H1 (cell line): ENCODE measurements around the gene DHRS13. TPM values are rescaled to one million over a fixed set of nuclear protein-coding genes. Genes with fewer than 3 reads are reported as not detected.

ENCODE experiments used
- CTCF ChIA-PET: fragments of 300-600 bp; sonication (Branson Sonifier 250); formaldehyde crosslinking; loops from one replicate; lab custom pipeline; 2021; ENCODE audit not compliant: partially characterized antibody; lab: Charles Lee
- POLR2A ChIA-PET: fragments of 300-600 bp; sonication (Branson Sonifier 250); formaldehyde crosslinking; loops from one replicate; lab custom pipeline; 2021; ENCODE audit warnings: inconsistent platforms; ENCODE audit not compliant: partially characterized antibody; lab: Charles Lee
- DNase-seq, 2 experiments: peaks; one replicate each; pipeline versions ENCODE4 v3.0.0 to v3.0.0-alpha.2; 2010 to 2022; ENCODE audit warnings: low spot score in 2 of 2, low read depth in 1 of 2, mixed read lengths in 1 of 2
- FAIRE-seq: peaks from 2 replicates; lab custom pipeline; 2011; peaks lifted over from hg19 to GRCh38; lab: Jason Lieb, UNC
- H2AFZ ChIP-seq: 2 replicates; pipeline ENCODE4 v1.8.1; 2012; ENCODE audit warnings: low read length, inconsistent platforms
- H2AK5ac ChIP-seq: 2 replicates; pipeline ENCODE4 v1.6.1; 2013; ENCODE audit warnings: low read depth, low read length
- H2BK120ac ChIP-seq: replicated peaks from 2 replicates; pipeline ENCODE3; 2013; ENCODE audit warnings: low read depth, low read length, inconsistent platforms
- H2BK12ac ChIP-seq: 2 replicates; pipeline ENCODE4 v1.6.1; 2013; ENCODE audit warnings: low read depth, low read length
- H2BK15ac ChIP-seq: 2 replicates; pipeline ENCODE4 v1.6.1; 2013; ENCODE audit warnings: low read length
- H2BK20ac ChIP-seq: 2 replicates; pipeline ENCODE4 v1.6.1; 2013; ENCODE audit warnings: low read length
- H2BK5ac ChIP-seq: 2 replicates; pipeline ENCODE4 v1.6.1; 2013; ENCODE audit warnings: low read depth, low read length
- H3K14ac ChIP-seq: 2 replicates; pipeline ENCODE4 v1.6.1; 2013; ENCODE audit warnings: inconsistent platforms; ENCODE audit not compliant: insufficient read length
- H3K18ac ChIP-seq: 2 replicates; pipeline ENCODE4 v1.6.1; 2013; ENCODE audit warnings: low read length; ENCODE audit errors: extremely low read depth
- H3K23ac ChIP-seq: 2 replicates; pipeline ENCODE4 v1.6.1; 2013; ENCODE audit warnings: inconsistent platforms; ENCODE audit not compliant: insufficient read length
- H3K23me2 ChIP-seq: 2 replicates; pipeline ENCODE4 v1.6.1; 2013; ENCODE audit warnings: low read depth, low read length
- H3K27ac ChIP-seq: 2 replicates; pipeline ENCODE4 v1.6.1; 2011; ENCODE audit warnings: low read depth, low read length, inconsistent platforms
- H3K27me3 ChIP-seq, 4 experiments: replicated peaks in 1 of 4; 1 replicate in 1 of 4; 2 replicates in 3 of 4; pipeline versions ENCODE4 v1.6.1 to v1.8.1; 2011 to 2013; ENCODE audit warnings: low read length in 3 of 4, mild to moderate bottlenecking in 3 of 4, inconsistent platforms in 2 of 4, mixed read lengths in 2 of 4, moderate library complexity in 1 of 4; ENCODE audit not compliant: control insufficient read depth in 3 of 4, insufficient read depth in 3 of 4; ENCODE audit errors: extremely low read depth in 1 of 4
- H3K36me3 ChIP-seq, 4 experiments: 2 replicates each; pipeline versions ENCODE4 v1.6.1 to v1.8.1; 2011 to 2013; ENCODE audit warnings: mild to moderate bottlenecking in 4 of 4, low read length in 3 of 4, moderate library complexity in 2 of 4, control low read depth in 1 of 4, inconsistent platforms in 1 of 4; ENCODE audit not compliant: insufficient read depth in 4 of 4, control insufficient read depth in 2 of 4
- H3K4ac ChIP-seq: replicated peaks from 2 replicates; pipeline ENCODE3; 2013; ENCODE audit warnings: low read length, low read depth, mixed read lengths, inconsistent platforms; ENCODE audit not compliant: insufficient read length
- H3K4me1 ChIP-seq, 4 experiments: replicated peaks in 1 of 4; 1 replicate in 1 of 4; 2 replicates in 3 of 4; pipeline versions ENCODE4 v1.6.1 to v1.8.1; 2011 to 2013; ENCODE audit warnings: low read length in 3 of 4, inconsistent platforms in 2 of 4, mixed read lengths in 1 of 4; ENCODE audit not compliant: insufficient read depth in 4 of 4, control insufficient read depth in 3 of 4
- H3K4me2 ChIP-seq, 2 experiments: 2 replicates each; pipeline versions ENCODE4 v1.6.1 to v1.8.1; 2011 to 2013; ENCODE audit warnings: low read depth in 2 of 2, low read length in 2 of 2, control low read depth in 1 of 2, inconsistent platforms in 1 of 2, mild to moderate bottlenecking in 1 of 2; ENCODE audit not compliant: insufficient read depth in 1 of 2
- H3K4me3 ChIP-seq, 4 experiments: fragments of 200-600, 300-600 bp in 1 of 4; sonication (generic), shearing (Covaris generic), sonication (Bioruptor Twin) in 1 of 4; 2 replicates each; pipeline versions ENCODE4 v1.5.1 to v1.8.1; 2011 to 2016; ENCODE audit warnings: low read length in 4 of 4, low read depth in 3 of 4, control low read depth in 2 of 4, inconsistent platforms in 2 of 4, mild to moderate bottlenecking in 2 of 4, mixed read lengths in 1 of 4, moderate library complexity in 1 of 4; ENCODE audit not compliant: insufficient read depth in 2 of 4; ENCODE audit errors: extremely low read depth in 1 of 4
- H3K56ac ChIP-seq: replicated peaks from 2 replicates; pipeline ENCODE3; 2013; ENCODE audit warnings: low read depth, mild to moderate bottlenecking, mixed read lengths, low read length, inconsistent platforms; ENCODE audit not compliant: insufficient read length
- H3K79me1 ChIP-seq: 2 replicates; pipeline ENCODE4 v1.6.1; 2013; ENCODE audit warnings: low read depth, low read length, control low read depth
- H3K79me2 ChIP-seq, 2 experiments: 2 replicates each; pipeline versions ENCODE4 v1.6.1 to v1.8.1; 2012 to 2013; ENCODE audit warnings: low read length in 2 of 2, mild to moderate bottlenecking in 2 of 2, inconsistent platforms in 1 of 2; ENCODE audit not compliant: insufficient read depth in 2 of 2, control insufficient read depth in 1 of 2
- H3K9ac ChIP-seq, 4 experiments: replicated peaks in 1 of 4; 1 replicate in 1 of 4; 2 replicates in 3 of 4; pipeline versions ENCODE4 v1.6.1 to v1.8.1; 2011 to 2013; ENCODE audit warnings: low read depth in 3 of 4, low read length in 3 of 4, control low read depth in 2 of 4, mild to moderate bottlenecking in 2 of 4, moderate library complexity in 2 of 4, inconsistent platforms in 1 of 4; ENCODE audit errors: extremely low read depth in 1 of 4
- H3K9me3 ChIP-seq, 2 experiments: 2 replicates each; pipeline versions ENCODE4 v1.6.1 to v1.8.1; 2012 to 2013; ENCODE audit warnings: mild to moderate bottlenecking in 2 of 2, moderate library complexity in 2 of 2, control low read depth in 1 of 2, inconsistent platforms in 1 of 2, low read depth in 1 of 2, low read length in 1 of 2, mixed read lengths in 1 of 2; ENCODE audit not compliant: insufficient read depth in 2 of 2
- H4K20me1 ChIP-seq, 2 experiments: replicated peaks in 1 of 2; 2 replicates each; pipeline versions ENCODE3 to v1.8.1; 2011 to 2013; ENCODE audit warnings: inconsistent platforms in 2 of 2, low read length in 2 of 2, mild to moderate bottlenecking in 1 of 2; ENCODE audit not compliant: insufficient read depth in 2 of 2, control insufficient read depth in 1 of 2
- H4K5ac ChIP-seq: 2 replicates; pipeline ENCODE4 v1.6.1; 2013; ENCODE audit warnings: low read length, low read depth, mixed read lengths, inconsistent platforms; ENCODE audit not compliant: insufficient read length
- H4K8ac ChIP-seq: 2 replicates; pipeline ENCODE4 v1.8.0; 2013; ENCODE audit warnings: mild to moderate bottlenecking, moderate library complexity, low read length, inconsistent platforms; ENCODE audit not compliant: insufficient read depth; ENCODE audit errors: extremely low read depth
- H4K91ac ChIP-seq: replicated peaks from 2 replicates; pipeline ENCODE3; 2013; ENCODE audit warnings: low read length, mixed read lengths, inconsistent platforms; ENCODE audit not compliant: insufficient read length
- BCL11A ChIP-seq, 2 experiments: IDR thresholded peaks; one replicate each; pipeline ENCODE4 v1.6.1; 2011; ENCODE audit warnings: low read depth in 2 of 2, low read length in 2 of 2, mild to moderate bottlenecking in 2 of 2
- CREB1 ChIP-seq: IDR thresholded peaks from 2 replicates; pipeline ENCODE4 v1.6.1; 2012; ENCODE audit warnings: inconsistent platforms
- FOSL1 ChIP-seq: IDR thresholded peaks from 2 replicates; pipeline ENCODE4 v1.6.1; 2011; ENCODE audit warnings: mild to moderate bottlenecking, low read depth, low read length, moderate library complexity; ENCODE audit not compliant: insufficient read depth
- HDAC2 ChIP-seq, 2 experiments: fragments of 300-600 bp in 1 of 2; sonication (generic) in 1 of 2; IDR thresholded peaks; 2 replicates each; pipeline ENCODE4 v1.6.1; 2011 to 2012; ENCODE audit warnings: low read depth in 2 of 2, low read length in 2 of 2, mild to moderate bottlenecking in 2 of 2, moderate library complexity in 2 of 2, borderline replicate concordance in 1 of 2, inconsistent platforms in 1 of 2
- POLR2A ChIP-seq, 2 experiments: IDR thresholded peaks; 1 replicate in 1 of 2; 2 replicates in 1 of 2; pipeline ENCODE4 v1.6.1; 2011; ENCODE audit warnings: low read depth in 2 of 2, low read length in 2 of 2, mild to moderate bottlenecking in 2 of 2; ENCODE audit errors: control extremely low read depth in 1 of 2
- SP2 ChIP-seq: IDR thresholded peaks from 2 replicates; pipeline ENCODE4 v1.6.1; 2012; ENCODE audit warnings: mild to moderate bottlenecking, low read length, inconsistent platforms
- TBP ChIP-seq: IDR thresholded peaks from 2 replicates; pipeline ENCODE4 v1.6.1; 2011; ENCODE audit warnings: low read depth, low read length, improper control_type of control experiment
- TCF12 ChIP-seq: IDR thresholded peaks from 2 replicates; pipeline ENCODE4 v1.6.1; 2011; ENCODE audit warnings: low read depth, mild to moderate bottlenecking, low read length
- WGBS, 2 experiments: shearing (Covaris generic) in 1 of 2; methylation state at CpG; one replicate each; pipeline versions ENCODE4 v1.1.6 to v1.1.7; 2013 to 2015; ENCODE audit warnings: low lambda C conversion rate in 2 of 2, mixed read lengths in 2 of 2, inconsistent platforms in 1 of 2, low coverage in 1 of 2, missing lambda C conversion rate in 1 of 2; ENCODE audit not compliant: insufficient replicate concordance in 2 of 2, insufficient coverage in 1 of 2, insufficient read length in 1 of 2; ENCODE audit errors: extremely low coverage in 1 of 2, missing lambda C conversion rate in 1 of 2; 5-methylcytosine and 5-hydroxymethylcytosine counted together
- polyA plus RNA-seq, 7 experiments: library from polyadenylated mRNA; depleted of rRNA in 3 of 7; stranded (reverse) in 5 of 7; unstranded in 2 of 7; fragments of >200 nt in 5 of 7; fragments of 200-250 nt in 2 of 7; gene quantifications; 1 replicate in 5 of 7; 2 replicates in 1 of 7; 4 replicates in 1 of 7; pipeline versions ENCODE4 v1.2.1 to v1.2.3, GENCODE V29; 2011 to 2013; ENCODE audit warnings: missing spikeins in 2 of 7, mixed read lengths in 2 of 7
- total RNA-seq: library from RNA; stranded (reverse); fragmentation: NEBNext Ultra II Directional; extraction: Animal tissue kit (Norgen Biotek cat#: 25700); gene quantifications from 2 replicates; pipeline ENCODE4 v1.2.1, GENCODE V29; 2021

The DHRS13 gene
- total and polyA plus RNA-seq, 2 of the 8 experiments (the other 6 are each of a cell fraction or from before 2014, with no cell fraction given) = 23.7 to 30.0 TPM

GRCh38 chr17:28942925-28943324 lies 40.0 kb upstream of the DHRS13 start:
- H3K9ac ChIP-seq = no peak overlapping the region
- H2AK5ac ChIP-seq = no peak overlapping the region
- peaks cover 0 to 29% (median 3%) of the 10 kb centered on the region in 4 experiments; a peak in 5 of 8 replicates for H3K36me3 ChIP-seq
- no peak overlapping the region for H2BK5ac ChIP-seq
- peaks cover 6% of the 10 kb centered on the region; the same call in 1 of the 2 replicates for H3K79me1 ChIP-seq
- ChIA-PET POLR2A (interaction anchor here (1.0 to 1.1 kb wide), 2 partner anchors 9 to 12 kb away, joined by 3 to 4 read pairs; partner anchors contain the start of gene PHF12), CTCF (interaction anchor here (0.9 to 2.2 kb wide), 8 partner anchors 9 to 216 kb away, joined by 3 to 10 read pairs (median 5); partner anchors contain the start of gene DHRS13)
- H2BK120ac ChIP-seq = no peak overlapping the region
- no peaks in the 10 kb centered on the region for H3K23me2 ChIP-seq
- H4K91ac ChIP-seq = no peak overlapping the region
- DNase-seq = no peak
- no peak overlapping the region for H2BK12ac ChIP-seq
- no peaks in the 10 kb centered on the region for H3K27me3 ChIP-seq
- H3K79me2 ChIP-seq = peaks cover 60 to 100% of the 10 kb centered on the region in 2 experiments
- H3K23ac ChIP-seq = no peak overlapping the region
- H3K18ac ChIP-seq = no peak overlapping the region
- H2AFZ ChIP-seq = no peak overlapping the region
- WGBS, 2 experiments = 94% methylated on average over 2 of the region's 2 CpGs; no CpG with 5 or more reads in 1 of the 2 experiments
- no peak overlapping the region for H3K4me3 ChIP-seq
- peaks cover 0 to 11% (median 5%) of the 10 kb centered on the region in 4 experiments; a peak in 5 of 7 replicates for H3K4me1 ChIP-seq
- H3K9me3 ChIP-seq = no peaks in the 10 kb centered on the region
- FAIRE-seq = no peak
- no peak overlapping the region for H2BK20ac ChIP-seq
- H3K4ac ChIP-seq = no peak overlapping the region
- no peak overlapping the region for H3K56ac ChIP-seq
- no peak overlapping the region for H3K27ac ChIP-seq
- peaks cover 21 to 25% of the 10 kb centered on the region in 2 experiments for H4K20me1 ChIP-seq
- no peak for TF ChIP-seq HDAC2 (IDR thresholded peaks at IDR 0.05; ENCODE audit: borderline replicate concordance in 1 of 2, low read depth in 2 of 2, low read length in 2 of 2)
- TF ChIP-seq BCL11A (IDR thresholded peaks at IDR 0.05; ENCODE audit: low read depth in 2 of 2, low read length in 2 of 2) = no peak
- TF ChIP-seq TCF12 = no peak
- TF ChIP-seq TBP = no peak
- no peak for TF ChIP-seq FOSL1
- no peak for TF ChIP-seq CREB1
- TF ChIP-seq POLR2A (IDR thresholded peaks at IDR 0.05; ENCODE audit: control extremely low read depth in 1 of 2, low read depth in 2 of 2, low read length in 2 of 2) = no peak
- no peak for TF ChIP-seq SP2
- H3K4me2 ChIP-seq = no peak overlapping the region
- H4K8ac ChIP-seq = no peak overlapping the region
- H3K14ac ChIP-seq = no peak overlapping the region
- H4K5ac ChIP-seq = no peak overlapping the region
- no peak overlapping the region for H2BK15ac ChIP-seq
